HG02840 (cell line): ENCODE data around the gene ERGIC2.

Experiments used
- ATAC-seq: cut with Tn5 transposase; IDR thresholded peaks from one replicate; pipeline ENCODE4 v1.9.1; 2021; ENCODE audit warnings: mild to moderate bottlenecking, moderate library complexity, moderate number of reproducible peaks; ENCODE audit not compliant: unreplicated experiment, low FRiP score

Gene ERGIC2

GRCh38 chr12:29382251-29382650, 1.3 kb upstream of the ERGIC2 start:
- no peak for ATAC-seq

GRCh38 chr12:29376118-29376517, 4.9 kb downstream of the ERGIC2 start:
- ATAC-seq: no peak

- ATAC-seq: no peak
Observed at GRCh38 chr12:29374913-29375312, 6.1 kb downstream of the ERGIC2 start.

- ATAC-seq: no peak
Observed at GRCh38 chr12:29374012-29374411, 7.0 kb downstream of the ERGIC2 start.

- ATAC-seq: no peak
Observed at GRCh38 chr12:29365091-29365490, 15.9 kb downstream of the ERGIC2 start.

- ATAC-seq: no peak
Observed at GRCh38 chr12:29354954-29355353, 26.0 kb downstream of the ERGIC2 start.

GRCh38 chr12:29350080-29350479, 30.9 kb downstream of the ERGIC2 start:
- ATAC-seq: no peak

GRCh38 chr12:29346769-29347421, 34.1 kb downstream of the ERGIC2 start:
- no peak for ATAC-seq

GRCh38 chr12:29343022-29343799, 37.8 kb downstream of the ERGIC2 start:
- ATAC-seq: no peak

- ATAC-seq: no peak
Observed at GRCh38 chr12:29337325-29337724, 43.6 kb downstream of the ERGIC2 start.

- ATAC-seq: no peak
Observed at GRCh38 chr12:29334937-29335336, 46.0 kb downstream of the ERGIC2 start.

- ATAC-seq: no peak
Observed at GRCh38 chr12:29333178-29333577, 47.8 kb downstream of the ERGIC2 start.

GRCh38 chr12:29329411-29329810, 51.6 kb downstream of the ERGIC2 start:
- ATAC-seq: no peak

- no peak for ATAC-seq
Observed at GRCh38 chr12:29322157-29322556, 58.8 kb downstream of the ERGIC2 start.

- ATAC-seq: no peak
Observed at GRCh38 chr12:29320295-29321085, 60.5 kb downstream of the ERGIC2 start.

GRCh38 chr12:29317556-29318363, 63.2 kb downstream of the ERGIC2 start:
- peak; percentile 97 for ATAC-seq

- no peak for ATAC-seq
Observed at GRCh38 chr12:29316752-29317151, 64.2 kb downstream of the ERGIC2 start.

- no peak for ATAC-seq
Observed at GRCh38 chr12:29314416-29314815, 66.6 kb downstream of the ERGIC2 start.

- no peak for ATAC-seq
Observed at GRCh38 chr12:29310899-29311298, 70.1 kb downstream of the ERGIC2 start.

- no peak for ATAC-seq
Observed at GRCh38 chr12:29309320-29309902, 71.6 kb downstream of the ERGIC2 start.
